NCI-H2081 (cell line): Measurements from ENCODE around the gene GSX2.

Experiments
- DNase-seq, 2 experiments: peaks; one replicate each; lab custom pipeline; 2025; lab: John Stamatoyannopoulos, UW

The GSX2 gene

GRCh38 chr4:54077812-54078211 lies 22.2 kb upstream of the GSX2 start:
- DNase-seq: no peak

GRCh38 chr4:54082168-54082567 lies 17.8 kb upstream of the GSX2 start:
- DNase-seq: peak in 1 of 2 experiments; percentile 4

GRCh38 chr4:54085284-54085683 lies 14.7 kb upstream of the GSX2 start:
- peak in 1 of 2 experiments; percentile 22 for DNase-seq

- no peak for DNase-seq
Measured at GRCh38 chr4:54089875-54090274, 10.1 kb upstream of the GSX2 start.

GRCh38 chr4:54090404-54090803 lies 9.6 kb upstream of the GSX2 start:
- no peak for DNase-seq

- DNase-seq: peak; percentile 9 to 34
Measured at GRCh38 chr4:54090804-54091623, 8.9 kb upstream of the GSX2 start.

GRCh38 chr4:54091637-54092404 lies 8.1 kb upstream of the GSX2 start:
- peak; percentile 83 to 89 for DNase-seq

GRCh38 chr4:54092405-54093323 lies 7.3 kb upstream of the GSX2 start:
- no peak for DNase-seq

GRCh38 chr4:54093324-54094240 lies 6.4 kb upstream of the GSX2 start:
- DNase-seq: no peak

GRCh38 chr4:54094451-54094850 lies 5.5 kb upstream of the GSX2 start:
- no peak for DNase-seq

- no peak for DNase-seq
Measured at GRCh38 chr4:54095110-54095825, 4.7 kb upstream of the GSX2 start.

GRCh38 chr4:54096295-54096962 lies 3.5 kb upstream of the GSX2 start:
- DNase-seq: no peak

- DNase-seq: no peak
Measured at GRCh38 chr4:54097152-54097551, 2.8 kb upstream of the GSX2 start.

GRCh38 chr4:54098375-54098774 lies 1.6 kb upstream of the GSX2 start:
- DNase-seq: no peak

GRCh38 chr4:54099287-54099747 lies 646 bp upstream of the GSX2 start:
- DNase-seq: no peak

- no peak for DNase-seq
Measured at GRCh38 chr4:54100595-54101189, 729 bp downstream of the GSX2 start.

- peak in 1 of 2 experiments; percentile 23 for DNase-seq
Measured at GRCh38 chr4:54101190-54102041, 1.5 kb downstream of the GSX2 start.

- no peak for DNase-seq
Measured at GRCh38 chr4:54102531-54103106, 2.7 kb downstream of the GSX2 start.
